Liver (tissue), 3 donors: Measurements from ENCODE around the gene ARFGAP3.

Experiments
- ATF3 ChIP-seq: IDR thresholded peaks from 2 replicates; pipeline ENCODE4 v1.6.1; 2016; ENCODE audit warnings: antibody characterized with exemption
- CTCF ChIP-seq: fragments of 150-350 bp; IDR thresholded peaks from 2 replicates; pipeline ENCODE4 v1.5.1; 2017; ENCODE audit warnings: improper control_type of control experiment, low read depth, low read length; ENCODE audit not compliant: missing input control
- donor health status: healthy.
- donor health status: healthy.

GRCh38 chr22:42808521-42808920 is 48.6 kb downstream of the ARFGAP3 start:
- TF ChIP-seq ATF3 (no peak), CTCF (no peak)
